Fibroblast of pulmonary artery (primary cell): ENCODE results near the gene NUTM2D.
"Not testable (repeated sequence)": the region's sequence is repeated elsewhere in the genome, so short reads cannot be mapped to it uniquely, and the experiment has no call there.

Source experiments
- DNase-seq: peaks from one replicate; pipeline ENCODE4 v3.0.0-alpha.2; 2010; ENCODE audit warnings: low read depth
- H3K4me3 ChIP-seq: replicated peaks from 2 replicates; pipeline ENCODE4 v1.5.1; 2011; ENCODE audit warnings: low read depth, mild to moderate bottlenecking, control low read depth, low read length, moderate library complexity

Gene NUTM2D, protein sequence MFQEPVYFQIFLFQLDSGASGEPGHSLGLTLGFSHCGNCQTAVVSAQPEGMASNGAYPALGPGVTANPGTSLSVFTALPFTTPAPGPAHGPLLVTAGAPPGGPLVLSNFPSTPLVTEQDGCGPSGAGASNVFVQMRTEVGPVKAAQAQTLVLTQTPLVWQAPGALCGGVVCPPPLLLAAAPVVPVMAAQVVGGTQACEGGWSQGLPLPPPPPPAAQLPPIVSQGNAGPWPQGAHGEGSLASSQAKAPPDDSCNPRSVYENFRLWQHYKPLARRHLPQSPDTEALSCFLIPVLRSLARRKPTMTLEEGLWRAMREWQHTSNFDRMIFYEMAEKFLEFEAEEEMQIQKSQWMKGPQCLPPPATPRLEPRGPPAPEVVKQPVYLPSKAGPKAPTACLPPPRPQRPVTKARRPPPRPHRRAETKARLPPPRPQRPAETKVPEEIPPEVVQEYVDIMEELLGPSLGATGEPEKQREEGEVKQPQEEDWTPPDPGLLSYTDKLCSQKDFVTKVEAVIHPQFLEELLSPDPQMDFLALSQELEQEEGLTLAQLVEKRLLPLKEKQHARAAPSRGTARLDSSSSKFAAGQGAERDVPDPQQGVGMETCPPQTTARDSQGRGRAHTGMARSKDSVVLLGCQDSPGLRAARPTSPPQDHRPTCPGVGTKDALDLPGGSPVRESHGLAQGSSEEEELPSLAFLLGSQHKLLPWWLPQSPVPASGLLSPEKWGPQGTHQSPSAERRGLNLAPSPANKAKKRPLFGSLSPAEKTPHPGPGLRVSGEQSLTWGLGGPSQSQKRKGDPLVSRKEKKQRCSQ

GRCh38 chr10:87357444-87357843, at the start of gene NUTM2D:
Gene NUTM2D (plus strand): TSS chr10:87357744. CDS start chr10:87358266, 522 bp downstream.
- not testable (repeated sequence) for H3K4me3 ChIP-seq, DNase-seq

GRCh38 chr10:87308702-87309101, 48.8 kb upstream of the NUTM2D start:
- not testable (repeated sequence) for DNase-seq, H3K4me3 ChIP-seq

- not testable (repeated sequence) for DNase-seq, H3K4me3 ChIP-seq
Observed at GRCh38 chr10:87309657-87310056, 47.9 kb upstream of the NUTM2D start.

DNA sequence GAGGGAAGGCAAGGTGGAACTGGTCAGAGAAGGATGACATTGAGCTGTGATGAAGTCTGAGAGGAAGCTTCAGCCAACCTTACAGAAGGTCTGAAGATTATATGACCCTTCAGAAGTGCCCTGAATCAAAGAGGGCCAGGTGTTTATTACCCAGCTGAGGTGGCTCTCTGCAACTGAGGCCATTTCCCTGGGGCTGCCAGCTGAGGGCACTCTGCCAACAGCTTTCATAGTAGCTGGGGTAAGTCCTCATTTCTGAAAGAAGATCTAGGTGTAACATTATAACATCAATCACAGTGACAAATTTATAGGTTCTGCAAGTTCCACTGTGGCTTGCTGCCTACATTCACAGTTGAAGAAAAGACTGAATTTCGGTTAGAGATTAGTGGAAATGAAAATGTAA, 46.0 kb upstream of the NUTM2D start:
- not testable (repeated sequence) for H3K4me3 ChIP-seq, DNase-seq

DNA sequence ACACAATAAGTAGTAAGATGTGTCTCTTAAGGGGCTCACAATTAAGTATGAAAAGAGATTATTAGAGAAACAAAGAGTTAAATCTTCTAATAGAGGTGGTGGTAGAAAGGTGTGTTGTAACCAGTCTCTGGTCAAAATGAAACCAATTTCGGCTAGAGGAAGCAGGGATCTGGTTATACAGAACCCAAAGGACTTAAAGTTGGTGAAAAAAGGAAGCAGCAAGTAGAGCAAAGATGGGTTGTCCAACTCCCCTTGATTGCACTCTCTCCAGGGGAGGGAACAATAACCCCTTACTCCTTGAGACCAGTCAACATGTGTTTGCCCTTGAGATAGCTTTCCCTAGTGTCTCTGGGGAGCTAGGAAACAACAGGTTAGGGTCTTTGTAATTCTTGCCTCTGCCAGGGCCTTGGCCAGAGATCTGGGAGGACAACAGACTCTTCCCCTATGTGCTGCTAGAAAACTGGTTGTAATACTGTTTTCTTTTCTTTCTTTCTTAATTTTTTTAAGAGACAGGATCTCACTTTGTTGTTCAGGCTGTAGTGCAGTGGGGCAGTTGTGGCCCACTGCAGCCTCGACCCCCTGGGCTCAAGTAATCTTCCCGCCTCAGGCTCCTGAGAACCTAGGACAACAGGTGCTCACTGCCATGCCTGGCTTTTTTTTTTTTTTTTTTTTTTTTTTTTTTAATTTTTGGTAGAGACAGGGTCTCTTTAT, 43.7 kb upstream of the NUTM2D start:
- DNase-seq, H3K4me3 ChIP-seq: not testable (repeated sequence)

DNA sequence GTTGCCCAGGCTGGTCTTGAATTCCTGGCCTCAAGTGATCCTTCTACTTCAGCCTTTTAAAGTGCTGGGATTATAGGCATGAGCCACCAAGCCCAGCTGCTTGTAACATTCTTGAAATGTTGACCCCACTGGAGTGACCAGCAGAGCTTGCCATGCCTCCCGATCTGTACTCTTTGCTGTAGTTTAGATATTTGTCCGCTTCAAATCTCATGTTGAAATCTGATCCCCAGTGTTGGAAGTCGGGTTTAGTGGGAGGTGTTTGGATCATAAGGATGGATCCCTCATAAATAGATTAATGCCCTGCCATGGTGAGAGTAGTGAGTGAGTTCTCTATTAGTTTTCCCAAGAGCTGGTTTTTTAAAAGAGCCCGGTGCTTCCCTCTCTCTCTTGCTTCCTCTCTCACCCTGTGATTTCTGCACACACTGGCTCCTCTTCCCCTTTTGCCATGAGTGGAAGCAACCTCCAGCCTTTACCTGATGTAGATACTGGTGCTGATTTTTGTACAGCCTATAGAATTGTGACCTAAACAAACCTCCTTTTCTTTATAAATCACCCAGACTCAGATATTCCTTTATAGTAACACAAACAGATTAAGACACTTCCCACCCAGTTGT, 43.1 kb upstream of the NUTM2D start:
- DNase-seq, H3K4me3 ChIP-seq: not testable (repeated sequence)

- not testable (repeated sequence) for DNase-seq
Observed at GRCh38 chr10:87321505-87321904, 36.0 kb upstream of the NUTM2D start.

DNA sequence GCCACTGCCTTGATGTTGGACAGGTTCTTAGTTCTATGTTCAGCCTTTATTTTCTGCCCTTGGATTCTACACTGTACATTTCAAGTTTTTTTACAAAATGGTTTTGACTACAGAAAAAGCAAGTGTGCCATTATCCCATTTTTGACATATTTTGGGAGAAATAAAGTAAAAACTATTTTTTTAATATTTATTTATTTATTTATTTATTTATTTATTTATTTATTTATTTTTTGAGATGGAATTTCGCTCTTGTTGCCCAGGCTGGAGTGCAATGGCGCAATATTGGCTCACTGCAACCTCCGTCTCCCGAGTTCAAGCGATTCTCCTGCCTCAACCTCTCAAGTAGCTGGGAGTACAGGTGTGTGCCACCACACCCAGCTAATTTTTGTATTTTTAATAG, 33.0 kb upstream of the NUTM2D start:
- not testable (repeated sequence) for H3K4me3 ChIP-seq

More at GRCh38 chr10:87321505-87321904, 36.0 kb upstream of the NUTM2D start:
- H3K4me3 ChIP-seq = not testable (repeated sequence)

GRCh38 chr10:87327958-87328357, 29.6 kb upstream of the NUTM2D start:
- H3K4me3 ChIP-seq = not testable (repeated sequence)
- peak; percentile 4 for DNase-seq

More for the DNA sequence above, 33.0 kb upstream of the NUTM2D start:
- not testable (repeated sequence) for DNase-seq

DNA sequence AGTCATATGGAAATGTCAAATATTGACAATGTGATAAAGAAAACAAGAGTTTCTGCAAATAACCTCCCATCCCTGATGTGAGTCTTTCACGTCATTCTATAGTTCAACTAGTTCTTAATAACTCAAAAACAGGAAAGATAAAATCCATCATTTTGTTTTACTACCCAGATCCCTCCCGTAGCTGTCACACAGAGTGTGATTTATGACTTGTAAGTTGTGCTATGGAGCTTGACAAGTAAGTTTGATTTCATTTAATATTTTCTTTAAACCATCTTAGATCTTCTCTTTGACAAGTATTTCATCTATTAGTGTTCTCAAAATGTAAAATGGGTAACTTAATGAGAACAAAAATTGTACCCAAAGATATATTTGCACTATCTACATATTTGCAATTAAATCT, 28.4 kb upstream of the NUTM2D start:
- not testable (repeated sequence) for H3K4me3 ChIP-seq, DNase-seq

GRCh38 chr10:87332687-87333086, 24.9 kb upstream of the NUTM2D start:
- H3K4me3 ChIP-seq, DNase-seq: not testable (repeated sequence)

GRCh38 chr10:87340411-87340810, 17.1 kb upstream of the NUTM2D start:
- DNase-seq, H3K4me3 ChIP-seq: not testable (repeated sequence)

DNA sequence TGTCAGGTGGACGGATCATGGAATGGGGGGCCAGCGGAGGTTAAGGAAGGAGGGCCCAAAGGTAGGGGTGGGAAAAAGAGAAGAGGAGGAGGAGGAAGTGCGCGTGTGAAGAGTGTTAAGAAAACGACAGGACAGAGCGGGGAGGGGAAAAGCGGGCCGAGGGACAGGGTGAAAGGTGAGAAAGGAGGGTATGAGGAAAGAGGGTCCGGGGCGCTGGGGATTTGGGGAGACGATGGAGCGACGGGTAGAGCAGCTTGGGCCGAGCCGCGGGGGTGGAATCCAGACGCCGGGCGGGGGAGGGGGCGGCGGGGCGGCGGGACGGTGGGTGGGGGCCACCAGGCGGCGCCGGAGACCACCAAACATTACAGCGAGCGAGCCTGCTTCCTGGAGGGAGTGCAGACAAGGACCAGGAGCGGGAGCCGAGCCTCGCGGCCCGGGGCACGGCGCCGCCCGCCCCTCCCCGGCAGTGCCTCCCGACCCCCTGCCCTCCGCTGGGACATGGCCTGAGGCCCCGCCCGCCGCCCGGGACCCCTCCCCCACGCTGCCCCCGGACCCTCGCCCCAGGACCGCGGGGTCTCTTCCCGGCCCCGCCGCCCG, 15.9 kb upstream of the NUTM2D start:
- DNase-seq = not testable (repeated sequence)
- peak overlapping the region; percentile 55 for H3K4me3 ChIP-seq

DNA sequence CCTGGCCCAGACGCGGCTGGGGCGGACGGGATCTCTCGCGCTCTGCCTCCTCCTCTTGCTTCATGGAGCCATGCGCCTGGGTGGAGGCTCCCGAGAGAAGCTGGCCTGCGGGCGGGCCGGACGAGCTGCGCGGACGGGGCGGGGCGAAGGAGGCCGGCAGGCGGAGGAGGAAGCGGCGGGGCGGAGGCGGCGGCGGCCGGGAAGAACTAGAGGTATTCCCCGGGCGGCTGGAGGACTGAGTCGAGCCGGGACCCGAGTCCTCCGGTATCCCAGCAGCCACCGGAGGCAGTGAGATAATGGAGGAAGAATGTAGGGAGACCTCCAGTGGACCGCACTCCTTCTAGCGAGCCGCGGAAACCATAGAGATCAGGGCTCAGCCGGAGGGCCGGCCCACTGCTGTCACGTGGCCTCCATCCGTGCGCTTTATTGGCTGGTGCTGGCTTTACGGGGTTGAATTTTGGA, 15.3 kb upstream of the NUTM2D start:
- peak; percentile 91 for DNase-seq
- peak overlapping the region; percentile 55 for H3K4me3 ChIP-seq
